Fibroblast of the aortic adventitia (primary cell): Measurements from ENCODE around the gene COL11A2. TPM values are rescaled to one million over a fixed set of nuclear protein-coding genes. Genes with fewer than 3 reads are reported as not detected.

Experiments
- DNase-seq: peaks from one replicate; pipeline ENCODE4 v3.0.0-alpha.2; 2010; ENCODE audit warnings: low read depth
- H3K4me3 ChIP-seq: 2 replicates; pipeline ENCODE4 v1.5.1; 2011; ENCODE audit warnings: low read depth, mild to moderate bottlenecking, control low read depth, low read length, moderate library complexity
- CTCF ChIP-seq: IDR thresholded peaks from 2 replicates; pipeline ENCODE4 v1.5.1; 2011; ENCODE audit warnings: mild to moderate bottlenecking, low read length, control low read depth, inconsistent platforms; ENCODE audit not compliant: insufficient read depth
- total RNA-seq: library from RNA; depleted of rRNA; stranded (reverse); fragments of >200 nt; gene quantifications from 2 replicates; pipeline ENCODE4 v1.2.3, GENCODE V29; 2012; ENCODE audit warnings: low replicate concordance

COL11A2 gene
- total RNA-seq, 1 donor = 0.09 TPM

GRCh38 chr6:33171016-33171879 is 21.0 kb downstream of the COL11A2 start:
- H3K4me3 ChIP-seq = no peak overlapping the region
- TF ChIP-seq CTCF = no peak
- DNase-seq = no peak

- no peak overlapping the region for H3K4me3 ChIP-seq
- no peak for TF ChIP-seq CTCF
- no peak for DNase-seq
Measured at GRCh38 chr6:33170176-33171015, 21.9 kb downstream of the COL11A2 start.

DNA sequence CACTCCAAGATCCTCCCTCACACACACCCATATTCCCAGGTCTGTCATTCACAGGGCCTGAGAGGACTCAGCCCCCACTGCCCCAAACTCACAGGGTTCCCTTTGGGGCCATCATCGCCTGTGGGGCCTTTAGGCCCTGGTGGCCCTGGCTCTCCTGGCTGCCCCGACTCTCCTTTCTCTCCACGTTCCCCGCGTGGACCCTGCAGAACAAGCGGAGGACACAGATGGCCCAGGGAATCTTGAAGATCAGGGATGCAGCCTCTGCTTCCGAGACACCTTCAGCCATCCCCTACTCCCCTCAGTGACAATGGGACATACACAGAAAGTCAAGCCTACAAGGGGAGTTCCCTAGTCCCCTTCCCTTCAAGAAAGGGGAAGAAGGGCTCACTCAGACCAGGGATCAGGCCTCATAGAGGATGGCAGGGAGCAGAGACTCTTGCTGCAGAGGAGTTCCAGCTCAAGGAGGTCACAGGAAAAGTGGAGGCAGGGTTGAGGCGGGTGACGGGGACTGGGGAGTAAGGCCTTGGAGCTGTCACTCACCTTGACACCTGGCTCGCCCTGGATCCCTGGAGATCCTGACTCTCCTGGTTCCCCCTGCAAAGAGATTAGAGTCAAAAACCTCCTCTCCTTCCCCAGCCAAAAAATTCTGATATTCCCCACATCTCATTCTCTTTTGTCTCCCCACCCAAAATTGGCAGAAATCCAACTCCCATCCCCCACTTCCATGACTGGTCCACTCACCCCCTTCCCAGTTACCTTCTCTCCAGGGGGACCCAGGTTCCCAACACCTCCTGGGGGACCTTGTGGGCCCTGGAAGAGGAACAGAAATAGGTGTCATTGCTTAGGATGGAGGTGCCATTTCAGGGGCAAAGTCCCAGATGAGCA is 22.7 kb downstream of the COL11A2 start:
- no peak for TF ChIP-seq CTCF
- DNase-seq = no peak
- no peak overlapping the region for H3K4me3 ChIP-seq

- no peak for DNase-seq
- TF ChIP-seq CTCF = no peak
- no peak overlapping the region for H3K4me3 ChIP-seq
Measured at GRCh38 chr6:33168639-33169038, 23.6 kb downstream of the COL11A2 start.

- no peak for TF ChIP-seq CTCF
- no peak for DNase-seq
- no peak overlapping the region for H3K4me3 ChIP-seq
Measured at GRCh38 chr6:33168284-33168601, 24.0 kb downstream of the COL11A2 start.
